B cell (primary cell): ENCODE data around the gene RPL13. TPM values are rescaled to one million over a fixed set of nuclear protein-coding genes. Genes with fewer than 3 reads are reported as not detected.

Experiments used
- ATAC-seq: fragments of 200-7000 bp; cut with Tn5 transposase; one replicate; pipeline ENCODE4 v1.10.0; 2021; ENCODE audit warnings: low read depth, mild to moderate bottlenecking, moderate number of reproducible peaks, moderate library complexity
- CTCF ChIA-PET: fragments of 350-600 bp; sonication (Branson Sonifier 250); formaldehyde crosslinking; loops from one replicate; lab custom pipeline; 2021; ENCODE audit warnings: antibody characterized with exemption, inconsistent platforms; lab: Charles Lee
- POLR2A ChIA-PET: fragments of 350-600 bp; sonication (Branson Sonifier 250); formaldehyde crosslinking; loops from one replicate; lab custom pipeline; 2021; ENCODE audit warnings: antibody characterized with exemption; lab: Charles Lee
- DNase-seq: peaks from one replicate; pipeline ENCODE4 v3.0.0; 2013
- H2AFZ ChIP-seq: 2 replicates; pipeline ENCODE4 v1.6.1; 2012; ENCODE audit warnings: mild to moderate bottlenecking, low read depth, low read length; ENCODE audit not compliant: insufficient read depth, poor library complexity, severe bottlenecking
- H3K27ac ChIP-seq, 2 donors: 1 replicate in 1 of 2; 2 replicates in 1 of 2; pipeline ENCODE4 v1.5.1; 2012 to 2013; ENCODE audit warnings: low read length in 2 of 2, mild to moderate bottlenecking in 2 of 2, moderate library complexity in 1 of 2
- H3K27me3 ChIP-seq, 4 experiments: fragments of 200-600 bp in 1 of 4; sonication (generic) in 1 of 4; replicated peaks in 1 of 4; 1 replicate in 2 of 4; 2 replicates in 2 of 4; pipeline versions ENCODE4 v1.6.1 to v1.7.0; 2013 to 2016; ENCODE audit warnings: low read length in 3 of 4, mild to moderate bottlenecking in 2 of 4, mixed read lengths in 1 of 4, moderate library complexity in 1 of 4; ENCODE audit not compliant: insufficient read depth in 4 of 4, control insufficient read depth in 3 of 4; ENCODE audit errors: control extremely low read depth in 1 of 4
- H3K36me3 ChIP-seq, 2 experiments: replicated peaks in 1 of 2; 1 replicate in 1 of 2; 2 replicates in 1 of 2; pipeline versions ENCODE4 v1.6.1 to v1.7.1; 2013; ENCODE audit warnings: low read length in 1 of 2; ENCODE audit not compliant: insufficient read depth in 2 of 2, control insufficient read depth in 1 of 2; ENCODE audit errors: control extremely low read depth in 1 of 2, extremely low read depth in 1 of 2
- H3K4me1 ChIP-seq, 2 donors: fragments of 200-600 bp in 1 of 2; sonication (generic) in 1 of 2; 1 replicate in 1 of 2; 2 replicates in 1 of 2; pipeline versions ENCODE4 v1.5.1 to v1.6.1; 2013 to 2017; ENCODE audit warnings: low read length in 2 of 2; ENCODE audit not compliant: control insufficient read depth in 2 of 2, insufficient read depth in 2 of 2
- H3K4me2 ChIP-seq: replicated peaks from 2 replicates; pipeline ENCODE3; 2012; ENCODE audit warnings: mild to moderate bottlenecking, low read depth, low read length; ENCODE audit not compliant: poor library complexity, severe bottlenecking
- H3K4me3 ChIP-seq, 5 experiments: fragments of 200-600 bp in 1 of 5; sonication (generic) in 1 of 5; 1 replicate in 3 of 5; 2 replicates in 2 of 5; pipeline versions ENCODE4 v1.5.1 to v1.7.0; 2011 to 2016; ENCODE audit warnings: low read length in 4 of 5, mild to moderate bottlenecking in 4 of 5, low read depth in 2 of 5, control low read depth in 1 of 5, moderate library complexity in 1 of 5; ENCODE audit not compliant: insufficient read depth in 1 of 5; ENCODE audit errors: control extremely low read depth in 1 of 5, extremely low read depth in 1 of 5
- H3K79me2 ChIP-seq: fragments of 200-600 bp; sonication (generic); one replicate; pipeline ENCODE4 v1.6.0; 2016; ENCODE audit warnings: low read length; ENCODE audit not compliant: control insufficient read depth, insufficient read depth
- H3K9ac ChIP-seq: fragments of 200-600 bp; sonication (generic); 2 replicates; pipeline ENCODE4 v1.6.1; 2017; ENCODE audit warnings: mild to moderate bottlenecking, low read length, moderate library complexity
- H3K9me3 ChIP-seq, 3 donors: one replicate each; pipeline versions ENCODE4 v1.6.1 to v1.7.1; 2013; ENCODE audit warnings: low read length in 2 of 3; ENCODE audit not compliant: control insufficient read depth in 2 of 3, insufficient read depth in 1 of 3; ENCODE audit errors: control extremely low read depth in 1 of 3
- H4K20me1 ChIP-seq: 2 replicates; pipeline ENCODE4 v1.6.0; 2012; ENCODE audit warnings: mild to moderate bottlenecking, low read length; ENCODE audit not compliant: insufficient read depth, control insufficient read depth, poor library complexity, severe bottlenecking
- H3K27ac Mint-ChIP-seq: one replicate; pipeline ENCODE4 v1.8.0; 2021; ENCODE audit warnings: mixed read lengths
- H3K27me3 Mint-ChIP-seq: one replicate; pipeline ENCODE4 v1.8.0; 2021; ENCODE audit warnings: mixed read lengths
- H3K4me1 Mint-ChIP-seq: one replicate; pipeline ENCODE4 v1.8.0; 2021; ENCODE audit warnings: mixed read lengths
- H3K4me3 Mint-ChIP-seq: one replicate; pipeline ENCODE4 v1.8.0; 2021; ENCODE audit warnings: mixed read lengths
- H3K9me3 Mint-ChIP-seq: one replicate; pipeline ENCODE4 v1.8.0; 2022; ENCODE audit warnings: mixed read lengths; ENCODE audit not compliant: insufficient read depth
- CTCF ChIP-seq: fragments of 200-600 bp; IDR thresholded peaks from one replicate; pipeline ENCODE4 v1.8.0; 2022; ENCODE audit warnings: antibody characterized with exemption, mild to moderate bottlenecking
- EZH2 ChIP-seq: IDR thresholded peaks from 2 replicates; pipeline ENCODE4 v1.6.1; 2012; ENCODE audit warnings: borderline replicate concordance, low read depth, mild to moderate bottlenecking, moderate library complexity, low read length; ENCODE audit not compliant: insufficient read depth, poor library complexity, severe bottlenecking
- WGBS: methylation state at CpG from one replicate; pipeline ENCODE4 v1.1.5; 2013; ENCODE audit warnings: missing lambda C conversion rate; ENCODE audit not compliant: insufficient coverage; 5-methylcytosine and 5-hydroxymethylcytosine counted together
- intact Hi-C: fragments of 100-400 bp; cut with micrococcal nuclease; formaldehyde crosslinking; loops from one replicate; pipeline ENCODE4 v1.10.0; 2022
- polyA plus RNA-seq: library from polyadenylated mRNA; depleted of rRNA; stranded (reverse); fragments of >200 nt; gene quantifications from 2 replicates; pipeline ENCODE4 v1.2.3, GENCODE V29; 2012
- total RNA-seq, 2 donors: library from RNA; stranded (reverse); fragments of 120-200 nt in 1 of 2; gene quantifications; 1 replicate in 1 of 2; 2 replicates in 1 of 2; pipeline versions ENCODE4 v1.2.3 to v1.2.4, GENCODE V29; 2013 to 2022

The RPL13 gene
- total and polyA plus RNA-seq, 2 donors (not counting 1 experiment from before 2014, with no cell fraction given) = 3,184 to 11,676 TPM

- Mint-ChIP-seq H3K9me3 (no peaks in the 10 kb centered on the region), H3K4me1 (peaks cover 48% of the 10 kb centered on the region), H3K4me3 (no peak overlapping the region), H3K27ac (peak overlapping the region; percentile 37), H3K27me3 (no peaks in the 10 kb centered on the region)
- peaks cover 59% of the 10 kb centered on the region for H4K20me1 ChIP-seq
- H3K27me3 ChIP-seq = peaks cover 0 to 2% (median 0%) of the 10 kb centered on the region in 4 experiments
- peak overlapping the region; percentile 79 for H3K4me2 ChIP-seq
- no peak overlapping the region for H3K27ac ChIP-seq
- POLR2A ChIA-PET = interaction anchor here (0.7 to 1.7 kb wide), 3 partner anchors 11 to 318 kb away, joined by 3 to 9 read pairs (median 3); partner anchors contain the start of gene CPNE7
- no peak overlapping the region for H3K4me3 ChIP-seq
- ATAC-seq (no peak), DNase-seq (peak; percentile 29)
- peaks cover 40 to 44% of the 10 kb centered on the region in 2 donors for H3K4me1 ChIP-seq
- no peaks in the 10 kb centered on the region for H3K9me3 ChIP-seq
- H3K79me2 ChIP-seq = peaks cover 19% of the 10 kb centered on the region
- no peak for TF ChIP-seq EZH2
- no peak for TF ChIP-seq CTCF
- H3K9ac ChIP-seq = no peak overlapping the region
- CTCF ChIA-PET = no interaction called here
- intact Hi-C loops = loop anchor here (5.0 to 10.0 kb wide), 2 partner anchors 123 to 880 kb away; partner anchors contain the start of genes CDK10 and SNAI3
- H3K36me3 ChIP-seq = peaks cover 4 to 40% of the 10 kb centered on the region in 2 experiments
- 75% methylated on average over 18 of the region's 22 CpGs for WGBS
- H2AFZ ChIP-seq = no peak overlapping the region
These were observed 4.2 kb downstream of the RPL13 start for GRCh38 chr16:89564476-89565255.

- H4K20me1 ChIP-seq = peaks cover 59% of the 10 kb centered on the region
- Mint-ChIP-seq H3K4me3 (peak overlapping the region; percentile 70), H3K4me1 (peaks cover 46% of the 10 kb centered on the region), H3K27me3 (no peaks in the 10 kb centered on the region), H3K27ac (peak overlapping the region; percentile 59), H3K9me3 (no peaks in the 10 kb centered on the region)
- no peak for TF ChIP-seq EZH2
- TF ChIP-seq CTCF = no peak
- H2AFZ ChIP-seq = no peak overlapping the region
- DNase-seq (no peak), ATAC-seq (no peak)
- H3K27ac ChIP-seq = no peak overlapping the region
- no peak overlapping the region for H3K9ac ChIP-seq
- peaks cover 4 to 40% of the 10 kb centered on the region in 2 experiments for H3K36me3 ChIP-seq
- peak overlapping the region; percentile 79 for H3K4me2 ChIP-seq
- peaks cover 38 to 41% of the 10 kb centered on the region in 2 donors for H3K4me1 ChIP-seq
- H3K9me3 ChIP-seq = no peaks in the 10 kb centered on the region
- peaks cover 15% of the 10 kb centered on the region for H3K79me2 ChIP-seq
- no peak overlapping the region for H3K4me3 ChIP-seq
- 55% methylated on average over 2 of the region's 3 CpGs for WGBS
- ChIA-PET CTCF (interaction anchor here (0.6 to 1.0 kb wide), 2 partner anchors 36 to 56 kb away, joined by 3 read pairs; no protein-coding TSS in a partner anchor), POLR2A (no interaction called here)
- intact Hi-C loops = loop anchor here (10.0 kb wide), 1 partner anchor 880 kb away; the partner anchor contains the start of gene SNAI3
- H3K27me3 ChIP-seq = peaks cover 0 to 4% (median 0%) of the 10 kb centered on the region in 4 experiments
These were observed 4.7 kb downstream of the RPL13 start for GRCh38 chr16:89565256-89565505.
